ENCODE measurements around the gene MYH11.

GRCh38 chr16:15749371-15749770 lies 107.5 kb downstream of the MYH11 start:
- TF ChIP-seq CEBPB (IDR thresholded peaks at IDR 0.05) (no peak), CREB1 (IDR thresholded peaks at IDR 0.05; ENCODE audit: low read depth) (no peak), EP300 (IDR thresholded peaks at IDR 0.05; ENCODE audit: borderline replicate concordance) (no peak)

All from Ishikawa (cell line).